H9 (cell line): ENCODE measurements around the gene RNF8. TPM values are rescaled to one million over a fixed set of nuclear protein-coding genes. Genes with fewer than 3 reads are reported as not detected.

Experiments used
- DNase-seq: peaks from one replicate; pipeline ENCODE4 v3.0.0-alpha.2; 2017
- H2AFZ ChIP-seq: one replicate; pipeline ENCODE4 v1.6.1; 2013; ENCODE audit warnings: mild to moderate bottlenecking, low read length, control low read depth, moderate library complexity
- H2AK5ac ChIP-seq: 2 replicates; pipeline ENCODE4 v1.6.1; 2013; ENCODE audit warnings: low read length, control low read depth, mixed read lengths; ENCODE audit not compliant: insufficient read length
- H2BK120ac ChIP-seq: one replicate; pipeline ENCODE4 v1.6.1; 2013; ENCODE audit warnings: low read depth, mild to moderate bottlenecking, low read length, control low read depth, inconsistent platforms; ENCODE audit not compliant: poor library complexity, severe bottlenecking
- H2BK12ac ChIP-seq: 2 replicates; pipeline ENCODE4 v1.6.1; 2013; ENCODE audit warnings: low read length, control low read depth, mixed read lengths, low read depth; ENCODE audit not compliant: insufficient read length
- H2BK15ac ChIP-seq: 2 replicates; pipeline ENCODE4 v1.6.1; 2013; ENCODE audit warnings: low read depth, low read length, control low read depth
- H2BK20ac ChIP-seq: one replicate; pipeline ENCODE4 v1.6.1; 2013; ENCODE audit warnings: low read depth, mild to moderate bottlenecking, low read length, control low read depth, inconsistent platforms; ENCODE audit not compliant: poor library complexity, severe bottlenecking
- H2BK5ac ChIP-seq: 2 replicates; pipeline ENCODE4 v1.6.1; 2013; ENCODE audit warnings: low read length, control low read depth, mixed read lengths; ENCODE audit not compliant: insufficient read length
- H3K14ac ChIP-seq: 2 replicates; pipeline ENCODE4 v1.6.1; 2013; ENCODE audit warnings: low read length, control low read depth; ENCODE audit not compliant: insufficient read depth
- H3K18ac ChIP-seq: 2 replicates; pipeline ENCODE4 v1.6.1; 2013; ENCODE audit warnings: low read depth, mild to moderate bottlenecking, mixed read lengths, low read length, control low read depth; ENCODE audit not compliant: insufficient read length
- H3K23ac ChIP-seq: 2 replicates; pipeline ENCODE4 v1.6.1; 2013; ENCODE audit warnings: low read length, control low read depth, mixed read lengths, low read depth; ENCODE audit not compliant: insufficient read length
- H3K23me2 ChIP-seq: 2 replicates; pipeline ENCODE4 v1.6.1; 2013; ENCODE audit warnings: low read depth, mild to moderate bottlenecking, mixed read lengths, low read length, control low read depth; ENCODE audit not compliant: insufficient read length, poor library complexity, severe bottlenecking
- H3K27ac ChIP-seq: 2 replicates; pipeline ENCODE4 v1.5.1; 2013; ENCODE audit warnings: low read length, control low read depth, mixed read lengths, low read depth; ENCODE audit not compliant: insufficient read length
- H3K27me3 ChIP-seq: 2 replicates; pipeline ENCODE4 v1.6.1; 2013; ENCODE audit warnings: low read length, control low read depth, inconsistent platforms; ENCODE audit not compliant: insufficient read depth
- H3K4ac ChIP-seq: 2 replicates; pipeline ENCODE4 v1.6.1; 2013; ENCODE audit warnings: low read depth, mild to moderate bottlenecking, control low read depth, inconsistent platforms, low read length, moderate library complexity
- H3K4me1 ChIP-seq: 2 replicates; pipeline ENCODE4 v1.6.1; 2013; ENCODE audit warnings: low read length, control low read depth, inconsistent platforms; ENCODE audit not compliant: insufficient read depth
- H3K4me2 ChIP-seq: 2 replicates; pipeline ENCODE4 v1.6.1; 2013; ENCODE audit warnings: low read length, control low read depth, mixed read lengths; ENCODE audit not compliant: insufficient read length, insufficient read depth
- H3K56ac ChIP-seq: 2 replicates; pipeline ENCODE4 v1.6.1; 2013; ENCODE audit warnings: low read depth, mild to moderate bottlenecking, mixed read lengths, low read length, control low read depth; ENCODE audit not compliant: insufficient read length
- H3K79me1 ChIP-seq: 2 replicates; pipeline ENCODE4 v1.6.1; 2013; ENCODE audit warnings: low read depth, mild to moderate bottlenecking, moderate library complexity, low read length, control low read depth, inconsistent platforms; ENCODE audit not compliant: insufficient read depth, poor library complexity, severe bottlenecking
- H3K79me2 ChIP-seq: 2 replicates; pipeline ENCODE4 v1.6.1; 2013; ENCODE audit warnings: low read length, control low read depth, inconsistent platforms; ENCODE audit not compliant: insufficient read depth
- H3K9ac ChIP-seq: 2 replicates; pipeline ENCODE4 v1.6.1; 2013; ENCODE audit warnings: low read length, control low read depth, mixed read lengths; ENCODE audit not compliant: insufficient read length; ENCODE audit errors: extremely low read depth
- H3K9me3 ChIP-seq: one replicate; pipeline ENCODE4 v1.6.1; 2013; ENCODE audit warnings: low read depth, low read length, inconsistent platforms; ENCODE audit not compliant: control insufficient read depth
- H3T11ph ChIP-seq: one replicate; pipeline ENCODE4 v1.6.1; 2013; ENCODE audit warnings: mild to moderate bottlenecking, low read length, control low read depth, inconsistent platforms
- H4K20me1 ChIP-seq: one replicate; pipeline ENCODE4 v1.6.1; 2013; ENCODE audit not compliant: control insufficient read depth, insufficient read length, insufficient read depth
- H4K5ac ChIP-seq: 2 replicates; pipeline ENCODE4 v1.6.1; 2013; ENCODE audit warnings: low read depth, mild to moderate bottlenecking, mixed read lengths, low read length, control low read depth; ENCODE audit not compliant: insufficient read length
- H4K8ac ChIP-seq: replicated peaks from 2 replicates; pipeline ENCODE4 v1.6.1; 2013; ENCODE audit warnings: low read length, control low read depth, mixed read lengths, low read depth; ENCODE audit not compliant: insufficient read length
- H4K91ac ChIP-seq: 2 replicates; pipeline ENCODE4 v1.6.1; 2013; ENCODE audit warnings: low read depth, mild to moderate bottlenecking, moderate library complexity, mixed read lengths, low read length, control low read depth; ENCODE audit not compliant: insufficient read length
- H3K27ac Mint-ChIP-seq, 3 experiments: 2 replicates in 2 of 3; 3 replicates in 1 of 3; pipeline ENCODE4 v1.8.0; 2020 to 2021; ENCODE audit warnings: mixed read lengths in 3 of 3, mild to moderate bottlenecking in 1 of 3, moderate library complexity in 1 of 3
- H3K27me3 Mint-ChIP-seq: 2 replicates; pipeline ENCODE4 v1.8.0; 2021; ENCODE audit warnings: low read depth, mild to moderate bottlenecking, moderate library complexity, mixed read lengths
- H3K36me3 Mint-ChIP-seq, 3 experiments: 2 replicates in 2 of 3; 3 replicates in 1 of 3; pipeline ENCODE4 v1.8.0; 2020 to 2021; ENCODE audit warnings: low read depth in 3 of 3, mixed read lengths in 3 of 3; ENCODE audit not compliant: insufficient read depth in 1 of 3
- H3K4me1 Mint-ChIP-seq, 2 experiments: 2 replicates each; pipeline ENCODE4 v1.8.0; 2020; ENCODE audit warnings: mixed read lengths in 2 of 2
- H3K4me3 Mint-ChIP-seq, 2 experiments: 2 replicates in 1 of 2; 3 replicates in 1 of 2; pipeline ENCODE4 v1.8.0; 2020 to 2021; ENCODE audit warnings: mild to moderate bottlenecking in 2 of 2, mixed read lengths in 2 of 2, moderate library complexity in 1 of 2
- H3K9me3 Mint-ChIP-seq, 2 experiments: 2 replicates in 1 of 2; 3 replicates in 1 of 2; pipeline ENCODE4 v1.8.0; 2020; ENCODE audit warnings: mild to moderate bottlenecking in 2 of 2, mixed read lengths in 2 of 2, moderate library complexity in 1 of 2
- CTCF ChIP-seq: fragments of 200-600 bp; sonication (generic); conservative IDR thresholded peaks from 3 replicates; pipeline ENCODE4 v1.8.0; 2021; ENCODE audit warnings: antibody characterized with exemption, mild to moderate bottlenecking
- WGBS: extraction: QIAGEN DNeasy Blood & Tissue Kit; methylation state at CpG from one replicate; pipeline ENCODE4 v1.1.7; 2013; ENCODE audit warnings: missing lambda C conversion rate, low lambda C conversion rate, mixed read lengths; ENCODE audit not compliant: insufficient read length; ENCODE audit errors: extremely low coverage; 5-methylcytosine and 5-hydroxymethylcytosine counted together
- total RNA-seq: library from RNA; stranded (reverse); gene quantifications from 2 replicates; pipeline ENCODE4 v1.2.1, GENCODE V29; 2021

The RNF8 gene
- total RNA-seq, 1 experiment from 2014 or later, result 34.7 TPM

- no peaks in the 10 kb centered on the region for H3K4me1 ChIP-seq
- H3K4me3 Mint-ChIP-seq, result no peak overlapping the region; a peak in 1 of 5 replicates
- H3K27me3 ChIP-seq, result no peaks in the 10 kb centered on the region
- no peak overlapping the region for H3K14ac ChIP-seq
- no peak overlapping the region for H2BK15ac ChIP-seq
- H3K27me3 Mint-ChIP-seq, result no peaks in the 10 kb centered on the region
- H3K27ac ChIP-seq, result no peak overlapping the region
- no peak overlapping the region for H3K18ac ChIP-seq
- H3K23ac ChIP-seq, result no peak overlapping the region
- DNase-seq, result no peak
- H3K9me3 Mint-ChIP-seq, result no peaks in the 10 kb centered on the region; a peak in 1 of 5 replicates
- TF ChIP-seq CTCF, result no peak
- WGBS, result no CpG with 5 or more reads among the region's 13 CpGs
- H4K91ac ChIP-seq, result no peak overlapping the region
- H2BK20ac ChIP-seq, result no peak overlapping the region
- no peak overlapping the region for H3K27ac Mint-ChIP-seq
- no peaks in the 10 kb centered on the region for H4K20me1 ChIP-seq
- H2BK120ac ChIP-seq, result no peak overlapping the region
- H3K23me2 ChIP-seq, result no peaks in the 10 kb centered on the region
- H2BK5ac ChIP-seq, result no peak overlapping the region
- no peak overlapping the region for H4K8ac ChIP-seq
- H2AFZ ChIP-seq, result no peak overlapping the region
- H3K9ac ChIP-seq, result no peak overlapping the region
- H3K56ac ChIP-seq, result no peak overlapping the region
- H3K79me2 ChIP-seq, result no peaks in the 10 kb centered on the region
- H4K5ac ChIP-seq, result no peak overlapping the region
- H3K4ac ChIP-seq, result no peak overlapping the region
- no peak overlapping the region for H3T11ph ChIP-seq
- no peak overlapping the region for H2BK12ac ChIP-seq
- H2AK5ac ChIP-seq, result no peak overlapping the region
- no peaks in the 10 kb centered on the region; a peak in 1 of 4 replicates for H3K4me1 Mint-ChIP-seq
- H3K9me3 ChIP-seq, result no peaks in the 10 kb centered on the region
- H3K4me2 ChIP-seq, result no peak overlapping the region
- H3K36me3 Mint-ChIP-seq, result peaks cover 2 to 25% (median 22%) of the 10 kb centered on the region in 3 experiments
- no peaks in the 10 kb centered on the region for H3K79me1 ChIP-seq
These were observed 39.9 kb upstream of the RNF8 start for GRCh38 chr6:37313723-37314486.
